Fibroblast of upper back skin (primary cell): ENCODE data around the gene RTEL1.
"Not testable (repeated sequence)": the region's sequence is repeated elsewhere in the genome, so short reads cannot be mapped to it uniquely, and the experiment has no call there.

Experiments used
- DNase-seq: peaks from one replicate; pipeline ENCODE4 v3.0.0-alpha.2; 2013

The RTEL1 gene

DNA sequence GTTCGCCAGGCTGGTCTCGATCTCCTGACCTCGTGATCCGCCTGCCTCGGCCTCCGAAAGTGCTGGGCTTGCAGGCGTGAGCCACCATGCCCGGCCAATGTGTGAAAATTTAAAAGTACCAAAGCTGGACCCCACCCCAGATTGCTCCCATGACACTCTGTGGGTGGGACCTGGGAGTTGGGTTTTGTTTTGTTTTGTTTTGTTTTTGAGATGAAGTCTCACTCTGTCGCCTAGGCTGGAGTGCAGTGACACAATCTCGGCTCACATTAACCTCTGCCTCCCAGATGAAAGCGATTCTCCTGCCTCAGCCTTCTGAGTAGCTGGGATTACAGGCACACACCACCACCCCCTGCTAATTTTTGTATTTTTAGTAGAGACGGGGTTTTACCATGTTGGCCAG is 13.6 kb downstream of the RTEL1 start:
- DNase-seq: not testable (repeated sequence)

DNA sequence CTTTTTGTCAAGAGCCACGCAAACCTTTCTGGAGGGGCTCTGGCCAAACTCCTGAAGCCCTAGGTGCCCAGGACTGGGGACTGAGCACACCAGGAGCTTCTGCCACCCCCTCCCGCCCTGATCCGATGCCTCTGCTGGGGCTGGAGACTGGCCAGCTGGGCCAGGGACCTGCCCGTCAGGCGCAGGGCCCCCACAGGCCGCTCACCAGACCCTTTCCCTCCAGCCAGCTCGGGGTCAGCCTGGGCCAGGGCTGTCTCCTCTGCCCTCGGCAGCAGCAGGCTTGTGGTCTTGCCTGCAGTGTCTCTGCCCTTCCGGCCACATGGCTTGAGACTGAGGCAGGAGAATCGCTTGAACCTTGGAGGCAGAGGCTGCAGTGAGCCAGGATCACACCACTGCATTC is 14.6 kb downstream of the RTEL1 start:
- no peak for DNase-seq

DNA sequence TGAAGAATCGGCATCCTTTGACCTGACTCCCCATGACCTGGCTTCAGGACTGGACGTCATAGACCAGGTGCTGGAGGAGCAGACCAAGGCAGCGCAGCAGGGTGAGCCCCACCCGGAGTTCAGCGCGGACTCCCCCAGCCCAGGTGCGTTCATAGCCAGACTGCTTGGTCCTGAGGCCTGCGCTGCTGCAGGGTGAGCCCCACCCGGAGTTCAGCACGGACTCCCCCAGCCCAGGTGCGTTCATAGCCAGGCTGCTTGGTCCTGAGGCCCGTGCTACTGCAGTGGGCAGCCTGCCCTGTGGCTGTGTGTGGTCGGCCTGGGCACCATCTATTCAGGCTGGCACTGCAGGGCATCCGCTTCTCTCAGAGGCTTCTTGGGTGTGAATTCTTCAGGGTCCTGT is 15.8 kb downstream of the RTEL1 start:
- no peak for DNase-seq

DNA sequence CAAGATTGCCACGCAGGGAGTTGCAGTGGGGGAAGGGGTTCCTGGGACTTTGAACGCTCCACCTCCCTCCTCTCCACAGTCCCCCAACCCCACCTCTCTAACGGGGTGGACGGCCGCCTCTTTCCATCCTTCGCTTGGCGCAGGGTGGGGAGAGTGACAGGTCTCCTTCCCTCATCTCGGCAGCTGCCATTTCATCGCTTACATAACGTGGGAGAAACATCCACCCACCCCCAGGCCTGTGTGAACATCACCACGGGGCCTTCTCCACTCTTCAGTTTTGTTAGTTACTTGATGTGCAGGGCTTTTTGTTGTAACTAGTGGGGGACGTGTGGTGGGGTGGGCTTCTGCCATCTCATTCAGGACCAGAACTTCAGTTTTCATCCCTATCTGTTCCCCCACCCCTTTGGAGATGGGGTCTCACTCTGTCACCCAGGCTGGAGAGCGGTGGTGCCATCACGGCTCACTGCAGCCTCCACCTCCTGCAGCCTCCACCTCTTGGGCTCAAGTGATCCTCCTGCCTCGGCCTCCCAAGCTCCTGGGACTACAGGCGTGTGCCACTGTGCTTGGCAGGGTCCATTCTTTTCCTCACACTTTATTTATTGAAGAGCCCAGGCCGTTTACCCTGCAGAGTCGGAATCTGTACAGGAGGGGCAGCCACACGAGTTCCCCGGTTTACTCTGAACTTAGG is 17.7 kb downstream of the RTEL1 start:
- DNase-seq: no peak

DNA sequence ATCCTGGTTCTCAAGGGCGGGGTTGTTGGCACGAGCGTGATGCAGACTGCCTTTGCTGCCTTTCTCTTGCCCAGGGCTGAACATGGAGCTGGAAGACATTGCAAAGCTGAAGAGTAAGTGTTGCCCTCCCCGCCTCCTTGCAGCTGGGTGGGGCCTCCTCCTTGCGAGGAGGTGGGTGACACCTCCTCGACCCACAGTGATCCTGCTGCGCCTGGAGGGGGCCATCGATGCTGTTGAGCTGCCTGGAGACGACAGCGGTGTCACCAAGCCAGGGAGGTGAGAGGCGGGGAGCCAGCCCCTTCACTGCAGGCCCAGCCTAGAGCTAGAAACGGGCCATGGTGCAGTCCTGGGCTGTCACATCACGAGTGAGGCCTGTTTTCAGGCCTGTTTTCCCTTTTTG is 20.0 kb downstream of the RTEL1 start:
- no peak for DNase-seq

DNA sequence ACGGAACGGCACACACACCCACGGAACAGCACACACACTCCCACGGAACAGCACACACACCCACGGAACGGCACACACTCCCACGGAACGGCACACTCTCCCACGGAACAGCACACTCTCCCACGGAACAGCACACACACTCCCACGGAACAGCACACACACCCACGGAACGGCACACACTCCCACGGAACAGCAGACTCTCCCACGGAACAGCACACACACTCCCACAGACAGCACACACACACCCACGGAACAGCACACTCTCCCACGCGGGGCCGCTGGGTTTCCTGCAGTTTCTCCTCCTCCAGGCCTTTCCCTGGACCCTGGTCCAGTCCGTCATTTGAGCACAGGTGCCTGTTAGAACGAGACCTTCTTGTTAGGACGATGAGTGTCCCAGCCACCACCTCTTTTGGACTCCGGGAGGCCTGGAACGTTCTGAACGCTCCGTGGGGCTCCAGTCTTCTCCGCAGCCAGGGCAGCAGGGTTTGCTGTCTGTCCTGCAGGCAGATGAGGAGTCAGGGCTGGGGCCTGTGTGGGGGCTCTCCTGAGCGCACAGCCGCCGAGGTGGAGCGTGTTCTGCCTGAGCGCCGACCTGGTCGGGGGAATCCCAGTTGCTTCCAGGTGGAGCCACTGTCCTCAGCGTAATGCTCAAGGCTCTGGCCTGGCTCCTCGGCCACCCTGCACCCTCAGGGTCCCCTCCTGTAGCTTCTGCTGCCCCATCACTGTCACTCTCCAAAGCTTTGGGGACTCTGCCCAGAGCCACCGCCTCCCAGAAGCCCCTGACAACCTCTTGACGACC is 20.8 kb downstream of the RTEL1 start:
- no peak for DNase-seq

DNA sequence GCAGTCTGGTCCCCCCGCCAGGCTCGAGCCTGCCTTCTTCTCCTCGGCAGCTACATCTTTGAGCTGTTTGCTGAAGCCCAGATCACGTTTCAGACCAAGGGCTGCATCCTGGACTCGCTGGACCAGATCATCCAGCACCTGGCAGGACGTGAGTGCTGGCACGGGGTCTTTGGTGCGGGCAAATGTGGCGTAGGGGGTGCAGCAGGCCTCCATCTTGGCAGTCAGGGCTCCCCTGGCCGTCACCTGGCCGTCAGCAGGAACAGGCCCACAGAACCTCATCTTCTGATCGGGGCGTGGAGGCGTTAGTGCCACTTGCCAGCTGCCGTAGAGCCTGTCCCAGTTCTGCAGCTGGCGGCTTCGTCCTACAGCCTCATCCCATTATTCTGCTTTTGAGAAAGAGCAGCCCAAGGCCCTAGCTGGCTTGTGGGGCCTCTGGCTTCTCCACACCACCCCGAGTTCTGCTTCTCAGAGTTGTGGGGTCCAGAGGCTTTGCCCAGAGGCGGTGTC is 21.7 kb downstream of the RTEL1 start:
- DNase-seq: no peak

DNA sequence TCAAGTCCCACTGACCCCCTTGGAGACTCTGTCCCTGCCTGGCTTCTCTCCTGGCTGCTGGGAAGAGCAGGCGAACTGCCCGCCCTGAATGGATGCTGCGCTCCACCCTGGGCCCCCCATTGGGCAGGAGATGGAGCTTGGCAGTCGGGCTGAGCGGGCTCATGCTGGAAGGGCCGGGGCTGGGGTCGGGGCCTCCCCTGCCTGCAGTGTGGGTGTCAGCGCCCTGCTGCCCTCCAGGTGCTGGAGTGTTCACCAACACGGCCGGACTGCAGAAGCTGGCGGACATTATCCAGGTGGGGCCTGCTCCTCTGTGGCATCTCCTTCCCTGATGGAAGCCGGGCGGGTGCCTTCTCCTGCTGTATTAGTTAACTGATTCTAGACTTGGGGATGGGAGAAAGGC is 22.3 kb downstream of the RTEL1 start:
- DNase-seq: no peak

DNA sequence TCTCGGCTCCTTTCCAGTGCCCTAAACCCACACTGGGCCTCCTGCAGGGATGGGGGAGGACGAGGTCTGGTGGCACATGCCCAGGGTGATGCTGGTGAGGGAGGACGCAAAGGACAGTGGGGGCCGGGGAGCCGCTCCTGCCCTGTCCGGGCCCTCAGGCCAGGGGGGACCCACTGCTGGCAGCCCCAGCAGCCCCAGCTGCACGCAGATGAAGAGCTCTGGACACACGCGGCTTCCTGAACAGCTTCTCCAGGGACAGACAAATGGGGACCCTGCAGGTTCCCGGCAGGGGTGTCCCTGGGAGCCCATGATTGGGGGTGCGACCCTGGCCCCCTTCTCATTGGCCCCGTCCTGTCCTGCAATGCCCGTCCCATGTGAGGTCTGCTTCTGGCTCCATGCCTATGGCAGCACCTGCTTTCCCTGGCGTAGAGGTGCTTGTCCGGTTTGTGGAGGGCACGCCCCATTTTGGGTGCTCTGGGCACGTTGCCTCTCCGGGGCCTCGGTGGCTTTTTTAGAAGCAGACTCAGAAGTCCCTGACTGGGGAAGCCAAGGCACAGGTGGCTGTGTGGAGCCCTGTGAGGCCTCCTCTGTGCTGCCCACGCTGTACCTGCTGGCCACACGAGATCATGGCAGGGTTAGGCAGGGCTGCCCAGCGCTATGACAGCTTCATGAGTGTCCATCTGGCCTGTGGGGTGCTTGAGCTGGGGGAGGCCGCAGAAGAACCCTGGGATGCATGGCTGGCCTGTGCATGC is 22.9 kb downstream of the RTEL1 start:
- DNase-seq: no peak

DNA sequence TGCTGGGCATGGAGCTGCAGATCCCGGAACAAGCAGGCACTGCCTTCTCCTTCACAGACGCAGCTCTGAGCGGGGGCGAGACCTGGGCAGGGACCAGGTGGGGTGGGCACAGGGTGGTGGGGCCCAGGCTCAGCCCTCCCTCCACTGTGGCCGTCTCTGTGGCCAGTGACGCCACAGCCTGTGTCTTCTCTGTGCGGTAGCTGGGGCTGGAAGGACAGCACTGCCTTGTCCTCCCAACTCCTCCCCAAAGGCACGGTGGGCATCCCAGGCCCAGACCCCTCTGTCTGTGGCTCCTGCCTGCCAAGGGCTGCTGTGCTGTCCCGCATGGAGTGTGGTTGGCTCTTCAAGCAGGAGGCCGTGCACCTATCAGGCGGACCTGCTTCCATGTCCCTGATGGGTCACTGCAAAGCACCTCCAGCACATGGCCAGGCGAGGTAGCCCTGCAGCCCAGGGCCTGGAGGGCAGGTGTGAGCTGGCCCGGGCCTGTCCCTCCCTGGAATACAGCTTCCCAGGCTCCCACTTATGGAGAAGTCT is 23.6 kb downstream of the RTEL1 start:
- no peak for DNase-seq

DNA sequence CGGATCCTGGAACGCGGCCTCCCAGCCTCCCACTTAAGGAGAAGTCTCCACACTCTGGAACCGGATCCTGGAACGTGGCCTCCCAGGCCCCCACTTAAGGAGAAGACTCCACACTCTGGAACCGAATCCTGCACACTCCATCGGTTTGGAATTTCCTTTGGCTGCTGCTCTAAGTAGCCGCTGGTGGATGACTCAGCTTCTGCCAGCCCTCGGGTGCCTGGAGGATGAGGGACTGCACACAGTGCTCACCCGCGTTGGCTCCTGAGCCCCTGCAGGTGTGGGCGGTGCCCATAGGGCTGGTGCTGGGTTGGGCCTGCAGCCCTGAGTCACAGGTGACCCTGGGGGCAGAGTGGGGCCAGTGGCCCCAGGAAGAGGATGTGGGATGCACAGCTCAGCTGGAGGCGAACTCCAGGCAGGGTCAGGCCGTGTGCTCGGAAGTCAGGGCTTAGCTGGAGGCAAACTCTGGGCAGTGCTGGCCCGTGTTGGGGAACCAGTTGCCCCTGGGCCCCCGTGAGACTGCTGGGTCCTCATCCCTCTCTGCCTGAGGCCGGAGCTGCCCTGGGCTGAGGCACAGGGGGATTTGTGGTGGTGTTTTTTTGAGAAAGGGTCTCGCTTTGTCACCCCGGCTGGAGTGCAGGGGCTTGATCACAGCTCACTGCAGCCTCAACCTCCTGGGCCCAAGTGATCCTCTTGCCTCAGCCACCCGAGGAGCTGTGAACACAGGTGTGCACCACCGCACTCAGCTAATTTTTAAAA is 24.4 kb downstream of the RTEL1 start:
- DNase-seq: peak; percentile 96

DNA sequence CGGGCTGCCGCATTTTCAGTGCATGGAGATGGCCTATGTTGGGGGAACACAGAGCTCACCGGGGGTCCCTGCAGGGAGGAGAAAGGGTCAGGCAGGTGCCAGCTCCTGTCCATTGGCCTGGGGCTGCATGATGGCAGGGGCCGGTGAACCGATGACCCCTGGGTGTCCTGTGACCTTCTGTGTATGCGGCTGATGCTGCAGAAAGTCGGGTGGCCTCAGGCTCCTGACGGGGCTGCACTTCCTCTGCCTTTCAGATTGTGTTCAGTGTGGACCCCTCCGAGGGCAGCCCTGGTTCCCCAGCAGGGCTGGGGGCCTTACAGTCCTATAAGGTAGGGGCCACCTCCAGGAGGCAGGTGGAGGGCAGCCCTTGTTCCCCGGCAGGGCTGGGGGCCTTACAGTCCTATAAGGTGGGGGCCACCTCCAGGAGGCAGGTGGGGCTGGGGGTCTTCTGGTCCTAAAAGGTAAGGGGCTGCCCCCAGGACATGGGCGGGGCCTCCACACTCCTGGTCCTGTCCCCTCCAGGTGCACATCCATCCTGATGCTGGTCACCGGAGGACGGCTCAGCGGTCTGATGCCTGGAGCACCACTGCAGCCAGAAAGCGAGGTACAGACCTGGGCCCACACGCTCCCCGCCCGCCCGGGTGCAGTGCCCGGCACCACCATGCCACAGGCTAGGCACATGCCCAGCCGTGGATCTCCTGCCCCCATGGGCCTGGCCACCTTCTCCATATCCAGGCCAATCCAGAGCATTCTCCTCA is 27.3 kb downstream of the RTEL1 start:
- DNase-seq: no peak

DNA sequence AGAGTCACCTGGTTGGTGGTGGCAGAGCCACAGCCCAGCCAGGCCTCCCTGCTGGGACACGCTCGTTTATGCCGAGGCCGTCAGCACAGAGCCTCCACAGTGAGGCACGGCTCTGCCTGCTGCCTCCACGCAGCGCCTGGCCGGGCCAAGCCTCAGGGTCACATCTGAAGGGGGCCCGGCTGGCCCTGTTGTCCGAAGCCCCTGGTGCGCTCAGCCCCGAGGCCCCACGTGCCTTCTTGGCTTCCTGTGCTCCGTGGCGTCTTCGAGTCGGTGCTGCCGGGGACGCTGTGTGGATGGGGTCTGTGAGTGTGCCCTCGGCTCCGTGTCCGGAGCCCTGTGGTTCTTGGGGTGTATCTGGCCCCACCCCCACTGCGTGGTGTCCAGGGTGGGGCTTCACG is 28.0 kb downstream of the RTEL1 start:
- DNase-seq: no peak

DNA sequence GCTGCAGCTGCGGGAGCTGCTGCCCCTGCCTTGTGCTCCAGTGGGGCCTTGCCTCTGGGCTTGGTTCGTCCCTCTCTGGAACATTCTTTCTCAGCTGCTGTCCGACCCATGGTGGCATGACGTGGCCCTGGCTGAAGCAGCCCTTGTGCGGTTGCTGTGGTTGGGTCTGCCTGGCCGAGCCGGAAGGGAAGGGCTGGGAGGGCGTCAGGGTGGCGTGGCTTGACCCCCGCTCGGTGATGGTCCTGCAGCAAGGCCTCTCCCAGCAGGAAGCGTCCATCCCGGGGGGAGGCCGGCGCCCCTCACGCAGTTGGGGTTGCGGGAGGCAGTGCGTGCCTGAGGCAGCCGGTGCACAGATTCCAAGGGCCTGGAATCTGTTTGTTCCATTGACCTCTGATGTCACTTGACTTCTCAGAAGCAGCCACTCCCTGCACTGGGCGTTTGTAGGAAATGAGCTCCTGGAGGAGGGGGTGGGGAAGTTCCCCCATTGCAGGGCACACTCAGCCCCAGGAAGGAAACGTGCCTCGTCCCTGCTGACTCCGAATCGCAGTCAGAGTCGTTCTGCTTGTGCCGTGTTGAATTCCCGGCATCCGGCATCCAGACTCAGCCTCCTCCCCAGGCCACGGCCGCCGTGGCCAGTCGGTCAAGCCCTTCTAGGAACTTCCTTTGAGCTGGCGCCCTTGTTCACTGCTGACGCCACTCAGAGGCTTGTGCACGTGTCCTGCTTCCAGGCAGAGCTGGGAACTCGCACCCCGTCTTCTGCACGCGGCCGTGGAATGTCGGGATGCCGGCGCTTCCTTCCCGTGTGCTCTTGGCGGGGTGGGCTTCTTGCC is 28.6 kb downstream of the RTEL1 start:
- peak; percentile 69 for DNase-seq

DNA sequence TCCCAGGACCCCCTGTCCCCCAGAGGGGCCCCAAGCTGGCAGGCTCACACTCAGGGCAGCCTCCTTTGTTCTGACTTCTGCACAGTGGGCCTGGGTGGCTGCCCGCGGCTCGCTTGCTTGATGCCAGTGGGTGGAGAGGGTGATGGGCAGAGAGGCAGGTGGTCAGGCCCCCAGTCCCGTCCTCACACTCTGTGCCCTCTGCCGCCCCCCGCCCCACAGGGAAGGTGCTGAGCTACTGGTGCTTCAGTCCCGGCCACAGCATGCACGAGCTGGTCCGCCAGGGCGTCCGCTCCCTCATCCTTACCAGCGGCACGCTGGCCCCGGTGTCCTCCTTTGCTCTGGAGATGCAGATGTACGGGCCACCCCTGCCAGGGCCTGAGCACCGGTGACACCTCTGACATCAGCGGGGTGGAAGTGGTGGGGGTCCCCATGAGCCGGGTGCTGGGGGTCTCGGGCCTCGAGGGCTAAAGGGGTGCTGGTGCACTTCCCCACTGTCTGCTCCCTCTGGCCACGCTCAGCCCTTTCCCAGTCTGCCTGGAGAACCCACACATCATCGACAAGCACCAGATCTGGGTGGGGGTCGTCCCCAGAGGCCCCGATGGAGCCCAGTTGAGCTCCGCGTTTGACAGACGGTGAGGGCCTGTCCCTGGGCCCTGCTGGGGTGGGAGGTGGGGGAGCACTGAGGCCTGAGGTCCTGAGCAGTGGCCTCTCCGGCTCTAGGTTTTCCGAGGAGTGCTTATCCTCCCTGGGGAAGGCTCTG is 29.5 kb downstream of the RTEL1 start:
- DNase-seq: no peak

DNA sequence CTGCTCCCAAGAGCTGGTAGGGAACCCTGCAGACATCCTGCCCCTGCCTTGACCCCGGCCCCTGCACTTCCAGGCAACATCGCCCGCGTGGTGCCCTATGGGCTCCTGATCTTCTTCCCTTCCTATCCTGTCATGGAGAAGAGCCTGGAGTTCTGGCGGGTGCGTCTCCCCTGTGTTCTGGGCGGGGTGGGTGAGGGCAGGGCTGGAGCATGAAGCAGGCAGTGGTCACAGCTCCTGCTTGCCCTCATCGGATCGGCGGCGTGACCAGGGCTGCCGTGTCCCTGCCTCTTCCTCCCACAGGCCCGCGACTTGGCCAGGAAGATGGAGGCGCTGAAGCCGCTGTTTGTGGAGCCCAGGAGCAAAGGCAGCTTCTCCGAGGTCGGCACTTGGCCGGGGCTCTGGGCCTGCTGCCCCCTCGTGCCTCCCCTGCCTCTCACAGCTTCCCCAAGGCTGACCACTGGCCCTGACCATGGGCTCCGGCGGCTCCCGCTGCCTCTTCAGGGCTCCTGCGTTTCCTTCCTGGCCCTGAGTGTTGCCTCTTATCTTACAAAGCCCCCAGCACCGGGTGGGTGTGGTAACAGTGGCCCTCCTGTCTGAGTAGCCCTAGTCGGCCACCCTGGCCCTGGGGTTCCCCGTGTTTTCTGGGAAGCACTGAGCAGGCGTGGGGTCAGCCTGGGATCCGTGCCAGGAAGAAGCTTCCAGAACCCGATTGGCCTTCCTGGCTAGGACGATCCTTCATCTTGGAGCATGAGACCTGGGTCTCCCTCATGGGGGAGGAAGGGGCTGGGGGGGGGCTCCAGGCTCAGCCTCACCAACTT is 30.3 kb downstream of the RTEL1 start:
- no peak for DNase-seq

DNA sequence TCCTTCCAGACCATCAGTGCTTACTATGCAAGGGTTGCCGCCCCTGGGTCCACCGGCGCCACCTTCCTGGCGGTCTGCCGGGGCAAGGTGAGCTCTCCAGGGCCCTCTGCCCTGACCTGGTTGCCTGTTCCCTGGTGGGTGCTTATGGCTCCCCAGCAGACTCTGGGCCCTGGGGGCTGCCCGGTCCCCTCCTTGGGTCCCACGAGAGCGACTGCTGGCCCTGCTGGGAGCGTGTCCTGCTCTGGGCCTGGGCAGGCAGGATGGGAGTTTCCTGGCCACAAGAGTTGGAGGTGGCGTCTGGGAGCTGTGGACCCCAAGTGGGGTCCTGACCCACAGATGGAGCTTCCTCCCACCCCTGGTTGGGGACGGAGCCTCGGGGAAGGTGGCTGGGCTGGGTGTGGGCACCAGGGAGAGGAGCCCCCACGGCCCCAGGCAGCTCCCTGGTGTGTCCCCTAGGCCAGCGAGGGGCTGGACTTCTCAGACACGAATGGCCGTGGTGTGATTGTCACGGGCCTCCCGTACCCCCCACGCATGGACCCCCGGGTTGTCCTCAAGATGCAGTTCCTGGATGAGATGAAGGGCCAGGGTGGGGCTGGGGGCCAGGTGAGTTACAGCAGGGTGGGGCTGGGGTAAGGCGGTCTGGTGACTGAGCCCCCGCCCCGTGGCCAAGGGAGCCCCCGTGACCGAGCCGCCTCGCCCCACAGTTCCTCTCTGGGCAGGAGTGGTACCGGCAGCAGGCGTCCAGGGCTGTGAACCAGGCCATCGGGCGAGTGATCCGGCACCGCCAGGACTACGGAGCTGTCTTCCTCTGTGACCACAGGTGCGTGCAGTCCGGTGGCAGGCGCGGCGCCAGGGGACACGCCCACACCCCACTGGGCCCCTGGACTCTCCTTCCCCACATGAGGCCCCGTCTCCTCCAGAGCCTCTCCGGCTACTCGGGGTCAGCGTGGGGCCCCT is 31.2 kb downstream of the RTEL1 start:
- no peak for DNase-seq
